GM13977 (cell line): ENCODE results near the gene CST9L.

Experiments used
- DNase-seq: peaks from one replicate; pipeline ENCODE4 v3.0.0; 2012; ENCODE audit warnings: low spot score
- in situ Hi-C: fragments of 300-500 bp; cut with MboI; formaldehyde crosslinking; loops from one replicate; pipeline ENCODE4 v1.12.0; 2022; ENCODE audit warnings: low sequenced_read_pairs, low pct_unique_long_range_greater_than_20kb, mixed read lengths, inconsistent platforms; ENCODE audit not compliant: unreplicated experiment
- TF ChIP-seq, protein P1 (sequence below): IDR thresholded peaks from 2 replicates; pipeline ENCODE4 v1.5.1; 2012; ENCODE audit warnings: mild to moderate bottlenecking, control low read depth; ENCODE audit not compliant: insufficient read depth; ENCODE audit errors: extremely low read depth, missing control alignments

The CST9L gene

GRCh38 chr20:23519556-23519955 is 48.7 kb downstream of the CST9L start:
- in situ Hi-C loops = no loop called here
- DNase-seq = no peak
- TF ChIP-seq, protein P1, sequence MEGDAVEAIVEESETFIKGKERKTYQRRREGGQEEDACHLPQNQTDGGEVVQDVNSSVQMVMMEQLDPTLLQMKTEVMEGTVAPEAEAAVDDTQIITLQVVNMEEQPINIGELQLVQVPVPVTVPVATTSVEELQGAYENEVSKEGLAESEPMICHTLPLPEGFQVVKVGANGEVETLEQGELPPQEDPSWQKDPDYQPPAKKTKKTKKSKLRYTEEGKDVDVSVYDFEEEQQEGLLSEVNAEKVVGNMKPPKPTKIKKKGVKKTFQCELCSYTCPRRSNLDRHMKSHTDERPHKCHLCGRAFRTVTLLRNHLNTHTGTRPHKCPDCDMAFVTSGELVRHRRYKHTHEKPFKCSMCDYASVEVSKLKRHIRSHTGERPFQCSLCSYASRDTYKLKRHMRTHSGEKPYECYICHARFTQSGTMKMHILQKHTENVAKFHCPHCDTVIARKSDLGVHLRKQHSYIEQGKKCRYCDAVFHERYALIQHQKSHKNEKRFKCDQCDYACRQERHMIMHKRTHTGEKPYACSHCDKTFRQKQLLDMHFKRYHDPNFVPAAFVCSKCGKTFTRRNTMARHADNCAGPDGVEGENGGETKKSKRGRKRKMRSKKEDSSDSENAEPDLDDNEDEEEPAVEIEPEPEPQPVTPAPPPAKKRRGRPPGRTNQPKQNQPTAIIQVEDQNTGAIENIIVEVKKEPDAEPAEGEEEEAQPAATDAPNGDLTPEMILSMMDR = no peak

- TF ChIP-seq, protein P1 = no peak
- in situ Hi-C loops = no loop called here
- DNase-seq = no peak
Observed at GRCh38 chr20:23517719-23518118, 50.6 kb downstream of the CST9L start.

GRCh38 chr20:23515250-23515939 is 52.9 kb downstream of the CST9L start:
- in situ Hi-C loops = no loop called here
- no peak for DNase-seq
- TF ChIP-seq, protein P1 = no peak

GRCh38 chr20:23514848-23515247 is 53.4 kb downstream of the CST9L start:
- TF ChIP-seq, protein P1 = no peak
- no peak for DNase-seq
- in situ Hi-C loops = no loop called here
